Measurements from ENCODE around the gene JUP. TPM values are rescaled to one million over a fixed set of nuclear protein-coding genes. Genes with fewer than 3 reads are reported as not detected.

Gene JUP
- total RNA-seq, 1 experiment from 2014 or later = 224 TPM

DNA sequence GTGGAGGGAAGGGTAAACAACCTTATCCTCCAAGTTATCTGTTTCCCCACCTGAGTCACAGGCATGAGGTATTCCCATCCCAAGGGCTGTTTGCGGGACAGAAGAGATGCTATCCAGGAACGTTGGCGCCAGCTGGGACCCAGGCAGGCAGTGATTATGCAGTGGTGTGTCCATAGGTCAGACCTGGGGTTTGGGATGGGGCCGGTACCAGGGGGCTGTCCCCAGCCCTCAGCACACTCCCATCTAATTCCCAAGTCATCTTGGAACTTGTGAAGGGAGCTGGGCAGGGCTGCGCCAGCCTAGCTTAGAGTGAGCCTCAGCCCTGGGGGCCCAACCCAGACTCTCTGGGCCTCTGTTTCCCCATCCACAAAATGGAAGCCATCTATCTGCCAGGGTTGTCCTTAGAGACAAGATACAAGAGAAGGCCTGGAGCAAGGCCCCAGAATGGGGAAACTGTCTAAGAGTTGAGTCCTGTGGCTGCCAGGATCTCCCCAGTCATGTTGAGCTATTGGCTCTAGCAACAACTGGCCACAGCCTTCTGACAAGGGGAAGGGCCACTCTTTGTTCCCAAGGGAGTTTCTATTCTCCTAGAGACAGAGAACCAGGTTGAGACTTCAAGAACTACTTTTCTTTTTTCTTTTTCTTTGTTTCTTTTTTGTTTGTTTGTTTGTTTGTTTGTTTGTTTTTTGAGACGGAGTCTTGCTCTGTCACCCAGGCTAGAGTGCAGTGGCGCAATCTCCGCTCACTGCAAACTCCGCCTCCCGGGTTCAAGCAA is 9.8 kb upstream of the JUP start:
- no peak overlapping the region for H3K27ac ChIP-seq (ENCODE audit: low read depth, low read length)
- ChIA-PET POLR2A (interaction anchor here (0.6 to 5.5 kb wide), 6 partner anchors 11 to 61 kb away, joined by 3 to 77 read pairs (median 5); partner anchors contain the start of gene JUP), RAD21 (ENCODE audit: low non-redundant PET in 1 of 2, low total read pairs in 2 of 2, uncharacterized antibody in 2 of 2, unreplicated experiment in 2 of 2) (no interaction called here), CTCF (interaction anchor here (1.3 to 7.4 kb wide), 2 partner anchors 11 to 59 kb away, joined by 4 to 109 read pairs; partner anchors contain the start of gene JUP)
- H3K9me3 ChIP-seq (ENCODE audit: control insufficient read depth in 1 of 2, insufficient read depth in 1 of 2, low read depth in 1 of 2, low read length in 2 of 2) = no peaks in the 10 kb centered on the region
- no peak overlapping the region for H3K4me2 ChIP-seq (ENCODE audit: low read length)
- DNase-seq (ENCODE audit: low read depth, low spot score) (no peak), ATAC-seq (no peak)
- H3K79me2 ChIP-seq (ENCODE audit: insufficient read depth, low read length) = no peaks in the 10 kb centered on the region
- TF ChIP-seq SP1 (IDR thresholded peaks at IDR 0.05; ENCODE audit: low read depth) = no peak
- TF ChIP-seq FOSL1 (IDR thresholded peaks at IDR 0.05; ENCODE audit: low read depth) = no peak
- TF ChIP-seq RAD21 (IDR thresholded peaks at IDR 0.05; ENCODE audit: low read depth) = no peak
- TF ChIP-seq YY1 (IDR thresholded peaks at IDR 0.05; ENCODE audit: extremely low read depth, insufficient replicate concordance, low read depth, low read length) = no peak
- TF ChIP-seq CTCF (IDR thresholded peaks at IDR 0.05 in 2 of 3, conservative IDR thresholded peaks at IDR 0.05 in 1 of 3; ENCODE audit: borderline replicate concordance in 1 of 3, insufficient read depth in 1 of 3, low read depth in 2 of 3, low read length in 2 of 3) = no peak
- TF ChIP-seq ZNF274 (IDR thresholded peaks at IDR 0.05; ENCODE audit: low read depth, low read length) = no peak
- TF ChIP-seq EZH2 (IDR thresholded peaks at IDR 0.05) = no peak
- TF ChIP-seq, protein P1, sequence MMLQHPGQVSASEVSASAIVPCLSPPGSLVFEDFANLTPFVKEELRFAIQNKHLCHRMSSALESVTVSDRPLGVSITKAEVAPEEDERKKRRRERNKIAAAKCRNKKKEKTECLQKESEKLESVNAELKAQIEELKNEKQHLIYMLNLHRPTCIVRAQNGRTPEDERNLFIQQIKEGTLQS (IDR thresholded peaks at IDR 0.05) = no peak
- TF ChIP-seq POLR2AphosphoS5 (IDR thresholded peaks at IDR 0.05; ENCODE audit: low read depth, low read length) = no peak
- no peak for TF ChIP-seq REST (IDR thresholded peaks at IDR 0.05; ENCODE audit: low read depth)
- no peak for TF ChIP-seq TCF7L2 (IDR thresholded peaks at IDR 0.05; ENCODE audit: borderline replicate concordance, extremely low read depth, insufficient read depth, insufficient read length)
- TF ChIP-seq, protein P2, sequence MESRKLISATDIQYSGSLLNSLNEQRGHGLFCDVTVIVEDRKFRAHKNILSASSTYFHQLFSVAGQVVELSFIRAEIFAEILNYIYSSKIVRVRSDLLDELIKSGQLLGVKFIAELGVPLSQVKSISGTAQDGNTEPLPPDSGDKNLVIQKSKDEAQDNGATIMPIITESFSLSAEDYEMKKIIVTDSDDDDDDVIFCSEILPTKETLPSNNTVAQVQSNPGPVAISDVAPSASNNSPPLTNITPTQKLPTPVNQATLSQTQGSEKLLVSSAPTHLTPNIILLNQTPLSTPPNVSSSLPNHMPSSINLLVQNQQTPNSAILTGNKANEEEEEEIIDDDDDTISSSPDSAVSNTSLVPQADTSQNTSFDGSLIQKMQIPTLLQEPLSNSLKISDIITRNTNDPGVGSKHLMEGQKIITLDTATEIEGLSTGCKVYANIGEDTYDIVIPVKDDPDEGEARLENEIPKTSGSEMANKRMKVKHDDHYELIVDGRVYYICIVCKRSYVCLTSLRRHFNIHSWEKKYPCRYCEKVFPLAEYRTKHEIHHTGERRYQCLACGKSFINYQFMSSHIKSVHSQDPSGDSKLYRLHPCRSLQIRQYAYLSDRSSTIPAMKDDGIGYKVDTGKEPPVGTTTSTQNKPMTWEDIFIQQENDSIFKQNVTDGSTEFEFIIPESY (IDR thresholded peaks at IDR 0.05; ENCODE audit: extremely low read depth, insufficient replicate concordance, low read length) = no peak
- H3K9ac ChIP-seq (ENCODE audit: low read length) = no peak overlapping the region
- no peaks in the 10 kb centered on the region for H4K20me1 ChIP-seq (ENCODE audit: insufficient read depth)
- H3K9me2 ChIP-seq (ENCODE audit: insufficient read depth) = no peaks in the 10 kb centered on the region
- intact Hi-C loops (cut with micrococcal nuclease) = no loop called here
- no peaks in the 10 kb centered on the region for H3K36me3 ChIP-seq (ENCODE audit: control insufficient read depth in 1 of 2, insufficient read depth in 2 of 2, low read length in 2 of 2)
- no TSS peak for BruUV-seq (replicated peaks)
- H3K27me3 ChIP-seq (ENCODE audit: insufficient read depth, low read length) = no peaks in the 10 kb centered on the region
- H3K4me1 ChIP-seq (ENCODE audit: control insufficient read depth in 1 of 2, insufficient read depth in 2 of 2, low read length in 2 of 2) = peaks cover 60 to 85% of the 10 kb centered on the region in 2 experiments
- no peak overlapping the region for H3K4me3 ChIP-seq (replicated peaks in 1 of 2; ENCODE audit: low read depth in 1 of 2, low read length in 2 of 2)
- H2AFZ ChIP-seq (ENCODE audit: low read depth, low read length, poor library complexity, severe bottlenecking) = no peak overlapping the region

All from HCT116 (cell line).